ENCODE measurements around the gene COPS6.

GRCh38 chr7:100102950-100103840 lies 14.4 kb downstream of the COPS6 start:
- TF ChIP-seq, protein P1, sequence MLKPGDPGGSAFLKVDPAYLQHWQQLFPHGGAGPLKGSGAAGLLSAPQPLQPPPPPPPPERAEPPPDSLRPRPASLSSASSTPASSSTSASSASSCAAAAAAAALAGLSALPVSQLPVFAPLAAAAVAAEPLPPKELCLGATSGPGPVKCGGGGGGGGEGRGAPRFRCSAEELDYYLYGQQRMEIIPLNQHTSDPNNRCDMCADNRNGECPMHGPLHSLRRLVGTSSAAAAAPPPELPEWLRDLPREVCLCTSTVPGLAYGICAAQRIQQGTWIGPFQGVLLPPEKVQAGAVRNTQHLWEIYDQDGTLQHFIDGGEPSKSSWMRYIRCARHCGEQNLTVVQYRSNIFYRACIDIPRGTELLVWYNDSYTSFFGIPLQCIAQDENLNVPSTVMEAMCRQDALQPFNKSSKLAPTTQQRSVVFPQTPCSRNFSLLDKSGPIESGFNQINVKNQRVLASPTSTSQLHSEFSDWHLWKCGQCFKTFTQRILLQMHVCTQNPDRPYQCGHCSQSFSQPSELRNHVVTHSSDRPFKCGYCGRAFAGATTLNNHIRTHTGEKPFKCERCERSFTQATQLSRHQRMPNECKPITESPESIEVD (tag by site-specific recombination; IDR thresholded peaks at IDR 0.05) = no peak
- TF ChIP-seq CTCF (tag by site-specific recombination; IDR thresholded peaks at IDR 0.05) (no peak), TSHZ1 (tag by site-specific recombination; IDR thresholded peaks at IDR 0.05; ENCODE audit: borderline replicate concordance) (no peak), ZNF544 (tag by site-specific recombination; IDR thresholded peaks at IDR 0.05) (no peak), ZBTB20 (tag by site-specific recombination; IDR thresholded peaks at IDR 0.05) (no peak), ZBTB11 (tag by site-specific recombination; conservative IDR thresholded peaks at IDR 0.05; ENCODE audit: low read depth) (no peak), YY1 (tag by site-specific recombination; IDR thresholded peaks at IDR 0.05) (no peak), WT1 (tag by site-specific recombination; IDR thresholded peaks at IDR 0.05) (no peak), ZNF555 (tag by site-specific recombination; conservative IDR thresholded peaks at IDR 0.05) (no peak), REST (tag by site-specific recombination; IDR thresholded peaks at IDR 0.05) (no peak)
- TF ChIP-seq, protein P2, sequence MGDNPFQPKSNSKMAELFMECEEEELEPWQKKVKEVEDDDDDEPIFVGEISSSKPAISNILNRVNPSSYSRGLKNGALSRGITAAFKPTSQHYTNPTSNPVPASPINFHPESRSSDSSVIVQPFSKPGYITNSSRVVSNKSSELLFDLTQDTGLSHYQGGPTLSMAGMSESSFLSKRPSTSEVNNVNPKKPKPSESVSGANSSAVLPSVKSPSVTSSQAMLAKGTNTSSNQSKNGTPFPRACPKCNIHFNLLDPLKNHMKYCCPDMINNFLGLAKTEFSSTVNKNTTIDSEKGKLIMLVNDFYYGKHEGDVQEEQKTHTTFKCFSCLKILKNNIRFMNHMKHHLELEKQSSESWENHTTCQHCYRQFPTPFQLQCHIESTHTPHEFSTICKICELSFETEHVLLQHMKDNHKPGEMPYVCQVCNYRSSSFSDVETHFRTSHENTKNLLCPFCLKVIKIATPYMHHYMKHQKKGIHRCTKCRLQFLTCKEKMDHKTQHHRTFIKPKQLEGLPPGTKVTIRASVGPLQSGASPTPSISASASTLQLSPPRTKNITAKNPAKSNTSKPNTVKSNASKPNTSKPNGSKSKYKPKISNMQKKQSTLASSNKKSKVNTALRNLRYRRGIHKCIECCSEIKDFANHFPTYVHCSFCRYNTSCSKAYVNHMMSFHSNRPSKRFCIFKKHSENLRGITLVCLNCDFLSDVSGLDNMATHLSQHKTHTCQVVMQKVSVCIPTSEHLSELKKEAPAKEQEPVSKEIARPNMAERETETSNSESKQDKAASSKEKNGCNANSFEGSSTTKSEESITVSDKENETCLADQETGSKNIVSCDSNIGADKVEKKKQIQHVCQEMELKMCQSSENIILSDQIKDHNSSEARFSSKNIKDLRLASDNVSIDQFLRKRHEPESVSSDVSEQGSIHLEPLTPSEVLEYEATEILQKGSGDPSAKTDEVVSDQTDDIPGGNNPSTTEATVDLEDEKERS (tag by site-specific recombination; IDR thresholded peaks at IDR 0.05) = no peak

Data from HEK293 (cell line).